Heart left ventricle (tissue), 13 donors: ENCODE measurements around the gene IGDCC3.

ENCODE experiments used
- POLR2A ChIP-seq, 2 donors: fragments of 450-650 bp; IDR thresholded peaks; one replicate each; pipeline ENCODE4 v1.6.1; 2017; ENCODE audit warnings: antibody characterized with exemption in 2 of 2, mild to moderate bottlenecking in 2 of 2, moderate library complexity in 2 of 2
- TF ChIP-seq, protein P1 (sequence below), 12 donors: fragments of 200-600 bp; sonication (generic) in 4 of 12; IDR thresholded peaks; one replicate each; pipeline versions ENCODE4 v1.5.0 to v1.8.0; 2018 to 2022; ENCODE audit warnings: antibody characterized with exemption in 12 of 12, mild to moderate bottlenecking in 5 of 12
- donor health status: ischemic (EF 13 %, LVEDD 7.1; RV severe dilation, severe dysfunction).
- donor health status: DM: no; HTN: yes; CAD: no.
- donor health status: DM: no; HTN: no; CAD: no.
- donor health status: ischemic (EF 25% LVEDD 6.9; RV normal size, moderate dysfunction).
- donor health status: ischemic (EF 25% LVEDD 5.7; RV mildly dilated, moderate dysfunction).
- donor health status: ischemic (EF 35%, LVEDD 5.7; RV mildly dilated, moderate dysfunction).
- donor health status: nonischemic (EF 11% LVEDD 7.7; RV severe dilation, severe dysfunction).
- donor health status: DM: yes; HTN: yes; CAD: no.
- donor health status: PGD.
- donor health status: ischemic (EF 29% LVEDD 5.4; RV normal size, mild dysfunction).
- donor health status: nonischemic (EF 23%, LVEDD 6.1; RV moderate dilation, normal function).

DNA sequence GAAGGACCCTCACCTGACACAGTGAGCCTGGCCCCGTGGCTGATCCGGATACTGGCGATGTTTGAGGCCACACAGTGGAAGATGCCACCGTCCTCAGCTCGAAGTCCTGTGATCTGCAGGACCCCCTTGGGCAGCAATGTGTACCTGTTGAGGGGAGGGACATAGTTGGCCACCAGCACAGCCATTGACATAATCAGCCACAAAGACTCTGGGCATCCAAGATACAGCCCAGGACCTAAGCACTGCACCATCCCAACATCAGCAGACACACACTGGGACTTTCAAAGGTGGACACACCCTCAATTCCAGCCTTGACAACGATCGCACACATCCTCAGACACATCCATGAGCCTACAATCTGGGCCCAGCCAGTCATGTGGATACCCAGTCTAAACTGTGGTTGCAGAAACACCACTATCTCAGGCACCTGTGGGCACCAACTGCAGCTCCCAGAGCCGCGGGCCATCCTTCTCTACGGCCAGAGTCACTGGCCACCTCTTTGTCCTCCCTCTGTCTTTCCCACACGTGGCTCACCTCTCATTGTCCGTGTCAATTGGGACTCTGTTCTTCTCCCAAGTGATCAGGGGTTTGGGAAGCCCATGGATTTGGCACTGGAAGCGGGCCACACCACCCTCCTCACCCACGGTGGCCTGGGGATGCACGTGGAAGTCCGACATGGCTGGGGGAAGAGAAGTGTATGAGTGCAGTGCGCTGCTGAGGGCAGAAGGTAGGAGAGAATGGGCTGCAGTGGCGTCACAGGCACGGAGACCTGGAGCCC lies 42.3 kb downstream of the IGDCC3 start:
- TF ChIP-seq, protein P1, sequence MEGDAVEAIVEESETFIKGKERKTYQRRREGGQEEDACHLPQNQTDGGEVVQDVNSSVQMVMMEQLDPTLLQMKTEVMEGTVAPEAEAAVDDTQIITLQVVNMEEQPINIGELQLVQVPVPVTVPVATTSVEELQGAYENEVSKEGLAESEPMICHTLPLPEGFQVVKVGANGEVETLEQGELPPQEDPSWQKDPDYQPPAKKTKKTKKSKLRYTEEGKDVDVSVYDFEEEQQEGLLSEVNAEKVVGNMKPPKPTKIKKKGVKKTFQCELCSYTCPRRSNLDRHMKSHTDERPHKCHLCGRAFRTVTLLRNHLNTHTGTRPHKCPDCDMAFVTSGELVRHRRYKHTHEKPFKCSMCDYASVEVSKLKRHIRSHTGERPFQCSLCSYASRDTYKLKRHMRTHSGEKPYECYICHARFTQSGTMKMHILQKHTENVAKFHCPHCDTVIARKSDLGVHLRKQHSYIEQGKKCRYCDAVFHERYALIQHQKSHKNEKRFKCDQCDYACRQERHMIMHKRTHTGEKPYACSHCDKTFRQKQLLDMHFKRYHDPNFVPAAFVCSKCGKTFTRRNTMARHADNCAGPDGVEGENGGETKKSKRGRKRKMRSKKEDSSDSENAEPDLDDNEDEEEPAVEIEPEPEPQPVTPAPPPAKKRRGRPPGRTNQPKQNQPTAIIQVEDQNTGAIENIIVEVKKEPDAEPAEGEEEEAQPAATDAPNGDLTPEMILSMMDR (IDR thresholded peaks at IDR 0.05): no peak
- no peak for TF ChIP-seq POLR2A (IDR thresholded peaks at IDR 0.05)
